Activated CD4-positive, alpha-beta T cell treated with anti-CD3 and anti-CD28 coated beads for 36 hours (primary cell): ENCODE results near the gene NAV3. TPM values are rescaled to one million over a fixed set of nuclear protein-coding genes. Genes with fewer than 3 reads are reported as not detected.

ENCODE experiments used
- ATAC-seq: fragments of 200-7000 bp; cut with Tn5 transposase; one replicate; pipeline ENCODE4 v1.10.0; 2021; ENCODE audit warnings: mild to moderate bottlenecking, moderate library complexity
- CTCF ChIA-PET: fragments of 350-600 bp; sonication (Branson Sonifier 250); formaldehyde crosslinking; loops from one replicate; lab custom pipeline; 2021; ENCODE audit warnings: antibody characterized with exemption; lab: Charles Lee
- POLR2A ChIA-PET: fragments of 350-600 bp; sonication (Branson Sonifier 250); formaldehyde crosslinking; loops from one replicate; lab custom pipeline; 2021; ENCODE audit warnings: antibody characterized with exemption, inconsistent platforms; lab: Charles Lee
- DNase-seq: peaks from one replicate; pipeline ENCODE4 v3.0.0-alpha.2; 2020
- H3K27ac Mint-ChIP-seq: one replicate; pipeline ENCODE4 v1.8.0; 2021; ENCODE audit warnings: mixed read lengths
- H3K27me3 Mint-ChIP-seq: one replicate; pipeline ENCODE4 v1.8.0; 2021; ENCODE audit warnings: mixed read lengths
- H3K36me3 Mint-ChIP-seq: one replicate; pipeline ENCODE4 v1.8.0; 2021; ENCODE audit warnings: low read depth, mixed read lengths
- H3K4me1 Mint-ChIP-seq: one replicate; pipeline ENCODE4 v1.8.0; 2021; ENCODE audit warnings: mixed read lengths
- H3K4me3 Mint-ChIP-seq: one replicate; pipeline ENCODE4 v1.8.0; 2021; ENCODE audit warnings: mild to moderate bottlenecking, moderate library complexity, mixed read lengths
- H3K9me3 Mint-ChIP-seq: one replicate; pipeline ENCODE4 v1.8.0; 2021; ENCODE audit warnings: low read depth, mixed read lengths
- intact Hi-C, 2 experiments: fragments of 100-400 bp; cut with DNase I in 1 of 2; cut with micrococcal nuclease in 1 of 2; formaldehyde crosslinking; loops; one replicate each; pipeline versions ENCODE4 v1.14.2 to v1.15.1; 2022 to 2024; cut with DNase I, micrococcal nuclease
- total RNA-seq, 2 experiments: library from RNA; stranded (reverse); gene quantifications; one replicate each; pipeline ENCODE4 v1.2.3, GENCODE V29; 2021

Gene NAV3
- total RNA-seq, 2 experiments from 2014 or later: not detected

DNA sequence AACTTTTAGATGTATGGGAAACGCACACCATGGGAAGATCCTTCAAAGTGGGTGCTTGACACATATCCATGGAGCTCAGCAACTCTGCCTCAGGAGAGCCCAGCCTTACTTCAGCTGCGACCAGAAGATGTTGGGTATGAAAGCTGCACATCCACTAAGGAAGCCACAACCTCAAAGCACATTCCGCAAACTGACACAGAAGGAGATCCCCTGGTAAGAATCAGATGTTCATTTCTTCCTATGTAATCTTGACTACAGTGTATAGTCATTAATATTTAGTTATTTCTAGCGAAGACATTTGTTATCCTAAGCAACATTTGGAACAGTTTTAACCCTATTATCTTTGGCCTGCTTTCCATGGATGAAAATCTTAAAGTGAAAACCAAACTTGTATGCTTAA lies 374.2 kb downstream of the NAV3 start:
- POLR2A ChIA-PET: no interaction called here

DNA sequence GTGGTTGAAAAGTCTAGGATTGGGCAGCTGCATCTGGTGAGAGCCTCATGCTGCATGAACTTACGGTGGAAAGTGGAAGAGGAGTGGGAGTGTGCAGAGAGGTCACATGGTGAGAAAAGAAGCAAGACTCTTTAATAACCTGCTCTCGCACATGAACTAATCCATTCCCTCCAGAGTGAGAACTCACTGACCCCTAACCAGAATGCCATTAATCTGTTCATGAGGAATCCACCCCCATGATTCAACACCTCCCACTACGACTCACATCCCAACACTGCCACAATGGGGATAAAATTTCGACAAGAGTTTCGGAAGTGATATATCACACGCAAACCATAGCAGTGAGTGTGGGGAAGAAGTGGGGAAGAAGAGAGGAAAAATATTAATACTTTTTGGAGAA lies 377.4 kb downstream of the NAV3 start:
- POLR2A ChIA-PET: no interaction called here
- no peak for DNase-seq

More for the DNA sequence above, 374.2 kb downstream of the NAV3 start:
- DNase-seq: no peak
- CTCF ChIA-PET: no interaction called here
- H3K4me3 Mint-ChIP-seq: no peak overlapping the region
- no peaks in the 10 kb centered on the region for H3K36me3 Mint-ChIP-seq
- no peaks in the 10 kb centered on the region for H3K4me1 Mint-ChIP-seq
- H3K9me3 Mint-ChIP-seq: peaks cover 2% of the 10 kb centered on the region
- no peaks in the 10 kb centered on the region for H3K27me3 Mint-ChIP-seq
- H3K27ac Mint-ChIP-seq: no peak overlapping the region
- no peak for ATAC-seq
- intact Hi-C loops: no loop called here

DNA sequence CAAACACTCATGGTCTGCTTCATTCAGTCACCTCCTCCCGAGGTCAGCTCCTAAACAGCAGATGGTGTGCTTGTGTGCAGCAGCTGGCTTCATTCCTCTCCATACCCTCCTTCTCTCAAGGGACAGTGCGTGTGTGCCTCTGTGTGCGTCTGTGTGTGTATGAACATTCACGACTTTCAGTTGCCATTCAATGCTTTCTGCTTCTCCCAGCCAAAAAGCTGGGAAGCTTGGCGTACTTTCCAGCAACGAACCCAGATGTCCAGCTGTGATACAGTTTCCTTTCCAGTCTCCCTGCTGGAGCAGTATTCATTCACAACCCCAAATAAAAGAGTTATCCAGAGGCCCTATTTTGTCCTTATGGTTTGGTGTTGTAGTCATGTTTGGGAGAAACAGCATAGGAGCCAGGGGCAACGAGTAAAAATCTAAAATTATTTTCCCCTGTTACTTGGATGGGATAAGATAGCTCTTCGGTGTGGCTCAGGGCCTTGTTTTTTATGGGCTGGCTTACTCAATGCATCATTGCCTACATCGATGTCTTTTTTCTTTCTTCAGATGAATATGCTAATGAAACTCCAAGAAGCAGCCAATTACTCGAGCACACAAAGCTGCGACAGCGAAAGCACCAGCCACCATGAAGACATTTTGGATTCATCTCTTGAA lies 379.3 kb downstream of the NAV3 start:
- H3K27ac Mint-ChIP-seq: no peak overlapping the region
- POLR2A ChIA-PET: interaction anchor here (0.6 kb wide), 1 partner anchor 970 kb away, joined by 3 read pairs; no protein-coding TSS in a partner anchor
- H3K4me3 Mint-ChIP-seq: no peak overlapping the region
- no peak for DNase-seq
- no peak for ATAC-seq
- H3K27me3 Mint-ChIP-seq: no peaks in the 10 kb centered on the region
- intact Hi-C loops: no loop called here
- no peaks in the 10 kb centered on the region for H3K36me3 Mint-ChIP-seq
- CTCF ChIA-PET: interaction anchor here (0.6 kb wide), 1 partner anchor 8 kb away, joined by 3 read pairs; no protein-coding TSS in a partner anchor
- H3K9me3 Mint-ChIP-seq: no peaks in the 10 kb centered on the region
- H3K4me1 Mint-ChIP-seq: no peaks in the 10 kb centered on the region

More for the DNA sequence above, 377.4 kb downstream of the NAV3 start:
- CTCF ChIA-PET: no interaction called here
- no peaks in the 10 kb centered on the region for H3K36me3 Mint-ChIP-seq
- no peaks in the 10 kb centered on the region for H3K27me3 Mint-ChIP-seq
- intact Hi-C loops: no loop called here
- H3K4me1 Mint-ChIP-seq: no peaks in the 10 kb centered on the region
- no peak overlapping the region for H3K27ac Mint-ChIP-seq
- no peaks in the 10 kb centered on the region for H3K9me3 Mint-ChIP-seq
- ATAC-seq: no peak
- H3K4me3 Mint-ChIP-seq: no peak overlapping the region

DNA sequence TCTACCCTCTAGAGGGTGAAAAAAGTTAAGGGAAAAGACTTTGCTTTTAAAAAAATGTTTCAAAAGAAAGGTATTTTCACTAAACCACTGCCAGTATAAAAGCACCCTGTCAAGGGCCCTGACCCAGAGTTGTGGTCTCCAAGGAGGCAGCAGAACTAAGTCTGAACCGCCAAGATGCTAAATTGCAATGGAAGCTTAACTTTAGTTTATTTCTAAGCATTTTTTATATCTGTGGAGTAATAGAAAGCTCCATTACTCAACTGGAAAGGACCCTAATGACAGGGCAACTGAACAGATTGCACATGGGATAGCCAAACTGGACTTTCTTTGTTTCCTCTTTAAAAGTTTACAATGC lies 379.8 kb downstream of the NAV3 start:
- intact Hi-C loops: no loop called here
- Mint-ChIP-seq H3K4me3 (no peak overlapping the region), H3K4me1 (no peaks in the 10 kb centered on the region), H3K9me3 (no peaks in the 10 kb centered on the region), H3K27ac (no peak overlapping the region), H3K27me3 (no peaks in the 10 kb centered on the region), H3K36me3 (no peaks in the 10 kb centered on the region)
- ATAC-seq (no peak), DNase-seq (no peak)
- POLR2A ChIA-PET: interaction anchor here (0.6 kb wide), 1 partner anchor 970 kb away, joined by 3 read pairs; no protein-coding TSS in a partner anchor
- CTCF ChIA-PET: no interaction called here

DNA sequence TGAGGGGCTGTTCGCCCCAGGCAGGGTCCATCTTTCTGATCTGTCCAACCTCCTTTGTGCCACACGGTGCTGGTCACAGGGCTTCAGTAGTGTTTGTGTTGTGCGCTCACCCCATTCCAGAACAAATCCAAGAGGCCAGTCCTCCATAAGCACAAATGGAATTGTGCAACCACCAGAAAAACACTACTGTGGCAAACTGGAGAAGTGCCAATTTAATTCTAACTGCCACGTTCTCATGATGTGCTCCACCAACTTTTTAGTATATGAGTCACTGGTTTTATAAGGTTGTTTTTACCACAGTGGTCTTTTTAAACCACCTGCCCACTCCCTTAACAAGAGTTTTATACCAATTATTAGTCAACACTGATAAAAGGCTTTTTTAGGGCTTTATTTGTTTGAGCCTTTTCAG lies 380.2 kb downstream of the NAV3 start:
- DNase-seq (no peak), ATAC-seq (no peak)
- intact Hi-C loops: no loop called here
- ChIA-PET POLR2A (interaction anchor here (0.6 kb wide), 1 partner anchor 969 kb away, joined by 3 read pairs; no protein-coding TSS in a partner anchor), CTCF (no interaction called here)
- no peaks in the 10 kb centered on the region for H3K4me1 Mint-ChIP-seq
- no peak overlapping the region for H3K27ac Mint-ChIP-seq
- H3K9me3 Mint-ChIP-seq: no peaks in the 10 kb centered on the region
- H3K4me3 Mint-ChIP-seq: no peak overlapping the region
- H3K27me3 Mint-ChIP-seq: no peaks in the 10 kb centered on the region
- no peaks in the 10 kb centered on the region for H3K36me3 Mint-ChIP-seq

DNA sequence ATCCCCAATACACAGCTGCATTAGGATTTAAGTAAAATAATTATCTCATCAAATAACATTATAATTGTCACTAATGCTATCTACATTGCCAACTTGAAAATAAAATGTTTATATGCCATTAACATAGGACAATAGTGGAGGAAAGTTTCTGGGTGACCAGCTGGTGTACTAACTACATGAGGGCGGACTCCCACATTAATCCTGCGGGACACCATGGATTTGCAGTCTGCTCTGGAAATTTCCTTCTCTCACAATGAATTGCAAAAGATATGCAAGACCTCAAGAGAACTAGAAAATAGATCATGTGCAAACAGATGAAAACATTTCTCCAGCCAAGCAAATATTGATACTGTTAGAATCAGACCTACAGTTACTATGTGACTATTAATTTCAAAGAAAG lies 390.1 kb downstream of the NAV3 start:
- CTCF ChIA-PET: no interaction called here
- Mint-ChIP-seq H3K36me3 (no peaks in the 10 kb centered on the region), H3K4me3 (no peak overlapping the region), H3K4me1 (no peaks in the 10 kb centered on the region), H3K9me3 (peaks cover 2% of the 10 kb centered on the region), H3K27me3 (no peaks in the 10 kb centered on the region), H3K27ac (no peak overlapping the region)
- no peak for ATAC-seq
- POLR2A ChIA-PET: no interaction called here
- intact Hi-C loops: no loop called here
- DNase-seq: no peak

DNA sequence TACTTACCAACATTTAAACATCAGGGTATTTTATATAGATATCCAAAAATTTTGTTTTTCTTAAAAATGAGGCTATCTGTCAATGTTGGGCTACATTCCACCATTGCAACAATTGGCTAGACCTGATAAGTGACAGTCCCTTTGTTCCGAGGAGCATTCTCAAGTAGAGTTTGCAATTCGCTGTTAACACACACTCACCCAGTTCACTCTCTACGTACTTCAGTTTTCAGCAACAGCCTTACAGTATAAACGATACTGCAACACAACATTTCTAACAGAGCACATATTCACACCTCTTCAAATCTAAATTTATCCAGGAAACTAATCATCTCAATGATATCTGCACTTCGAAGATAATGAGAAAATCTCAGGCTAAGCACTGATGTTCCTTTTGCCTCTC lies 393.5 kb downstream of the NAV3 start:
- Mint-ChIP-seq H3K4me3 (no peak overlapping the region), H3K9me3 (peaks cover 2% of the 10 kb centered on the region), H3K27ac (no peak overlapping the region), H3K27me3 (no peaks in the 10 kb centered on the region), H3K4me1 (peaks cover 3% of the 10 kb centered on the region), H3K36me3 (no peaks in the 10 kb centered on the region)
- intact Hi-C loops: no loop called here
- ChIA-PET POLR2A (no interaction called here), CTCF (no interaction called here)
- ATAC-seq (no peak), DNase-seq (no peak)

DNA sequence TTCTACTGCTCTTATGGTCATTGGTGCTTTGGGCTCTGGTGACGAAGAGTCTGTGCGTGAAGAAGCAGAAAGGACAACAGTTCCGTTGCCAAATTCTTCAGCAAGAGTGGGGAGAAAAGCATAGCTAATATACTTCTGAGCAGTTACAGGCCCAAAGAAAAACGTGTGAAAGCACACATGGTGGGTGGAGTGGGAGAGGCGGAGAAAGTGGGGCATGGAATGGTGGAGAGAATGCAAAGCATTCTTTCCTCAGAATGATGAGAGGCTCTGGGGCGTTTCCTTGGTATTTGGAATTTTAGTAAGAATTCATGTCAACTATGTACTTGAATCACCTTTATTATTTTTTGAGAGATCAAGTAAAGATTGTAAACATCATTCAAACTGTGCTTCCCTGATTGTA lies 396.1 kb downstream of the NAV3 start:
- H3K36me3 Mint-ChIP-seq: no peaks in the 10 kb centered on the region
- H3K9me3 Mint-ChIP-seq: peaks cover 2% of the 10 kb centered on the region
- H3K4me1 Mint-ChIP-seq: peaks cover 11% of the 10 kb centered on the region
- ChIA-PET POLR2A (no interaction called here), CTCF (no interaction called here)
- H3K27me3 Mint-ChIP-seq: no peaks in the 10 kb centered on the region
- no peak for DNase-seq
- no peak for ATAC-seq
- intact Hi-C loops: no loop called here
- no peak overlapping the region for H3K27ac Mint-ChIP-seq
- H3K4me3 Mint-ChIP-seq: no peak overlapping the region

DNA sequence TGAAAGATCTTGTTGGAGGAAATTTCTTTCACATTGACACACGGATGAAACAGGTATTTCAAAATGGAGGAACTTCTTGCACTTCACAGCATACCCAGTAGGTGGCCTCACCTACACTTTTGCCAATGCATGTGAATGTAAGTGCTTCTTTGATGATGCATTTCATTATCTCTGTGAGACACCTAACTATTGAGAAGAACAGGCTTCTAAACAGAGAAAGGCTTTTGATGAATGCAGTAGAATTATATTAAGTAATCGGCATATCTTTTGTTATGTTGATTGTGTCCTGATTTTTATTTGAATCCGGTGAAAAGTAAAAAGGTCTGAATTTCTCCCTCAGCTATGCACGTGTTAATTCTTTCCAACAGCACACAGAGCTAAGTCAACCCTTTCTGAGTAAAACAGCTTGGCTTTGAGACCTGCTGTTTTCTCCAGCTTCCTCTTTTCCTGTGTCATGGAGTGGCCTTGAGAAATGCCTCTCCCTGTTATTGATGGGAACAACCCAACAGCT lies 399.0 kb downstream of the NAV3 start:
- H3K4me3 Mint-ChIP-seq: no peak overlapping the region
- H3K27me3 Mint-ChIP-seq: no peaks in the 10 kb centered on the region
- no peaks in the 10 kb centered on the region for H3K9me3 Mint-ChIP-seq
- no peaks in the 10 kb centered on the region for H3K36me3 Mint-ChIP-seq
- H3K27ac Mint-ChIP-seq: no peak overlapping the region
- intact Hi-C loops: no loop called here
- DNase-seq (peak; percentile 61), ATAC-seq (peak; percentile 66)
- ChIA-PET CTCF (interaction anchor here (0.6 to 0.7 kb wide), 2 partner anchors 142 to 340 kb away, joined by 3 to 5 read pairs; no protein-coding TSS in a partner anchor), POLR2A (no interaction called here)
- H3K4me1 Mint-ChIP-seq: peaks cover 11% of the 10 kb centered on the region

DNA sequence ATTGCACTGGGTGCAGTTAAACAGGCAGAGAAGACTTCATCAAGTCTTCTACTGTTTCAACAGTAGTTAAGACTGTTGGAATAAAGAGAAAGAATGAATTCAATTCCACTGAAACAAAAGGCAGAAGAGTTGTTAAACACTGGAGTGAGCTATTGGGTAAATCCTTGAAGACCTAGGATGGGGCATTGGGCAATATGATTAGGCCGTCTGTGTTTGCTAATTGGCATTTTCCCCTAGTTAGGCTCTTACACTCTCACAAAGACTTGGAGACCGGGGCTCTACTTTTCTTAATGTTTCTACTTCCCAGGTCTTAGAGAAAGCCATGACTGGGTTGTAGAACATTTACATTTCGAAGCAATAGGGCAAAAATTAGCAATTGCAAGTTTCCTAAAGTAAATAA lies 402.1 kb downstream of the NAV3 start:
- CTCF ChIA-PET: no interaction called here
- POLR2A ChIA-PET: no interaction called here
- H3K4me3 Mint-ChIP-seq: no peak overlapping the region
- no peak overlapping the region for H3K27ac Mint-ChIP-seq
- H3K36me3 Mint-ChIP-seq: no peaks in the 10 kb centered on the region
- ATAC-seq: no peak
- H3K9me3 Mint-ChIP-seq: no peaks in the 10 kb centered on the region
- H3K27me3 Mint-ChIP-seq: no peaks in the 10 kb centered on the region
- peaks cover 11% of the 10 kb centered on the region for H3K4me1 Mint-ChIP-seq
- intact Hi-C loops: no loop called here
- no peak for DNase-seq

DNA sequence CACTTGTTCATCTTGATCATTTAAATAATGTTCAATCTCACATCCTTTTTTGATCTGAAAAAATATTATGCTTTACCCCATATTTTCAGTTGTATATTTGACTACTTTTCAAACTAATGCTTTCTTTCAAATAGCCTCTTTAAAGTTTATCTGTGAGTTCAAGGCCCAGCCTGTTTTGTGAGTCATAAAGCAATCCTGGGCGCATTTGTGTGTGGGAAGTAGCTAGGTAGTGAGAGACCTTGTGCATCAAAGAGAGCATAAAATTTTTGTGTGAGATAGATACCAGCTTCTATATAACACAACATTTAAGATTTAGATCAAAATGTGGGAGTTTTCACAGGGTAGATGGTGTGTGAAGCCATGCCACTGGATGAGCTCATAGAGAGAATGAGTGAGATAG lies 405.6 kb downstream of the NAV3 start:
- ChIA-PET POLR2A (no interaction called here), CTCF (no interaction called here)
- H3K9me3 Mint-ChIP-seq: no peaks in the 10 kb centered on the region
- no peak for DNase-seq
- intact Hi-C loops: no loop called here
- H3K4me1 Mint-ChIP-seq: no peaks in the 10 kb centered on the region
- no peak for ATAC-seq
- no peak overlapping the region for H3K4me3 Mint-ChIP-seq
- no peaks in the 10 kb centered on the region for H3K36me3 Mint-ChIP-seq
- H3K27me3 Mint-ChIP-seq: no peaks in the 10 kb centered on the region
- H3K27ac Mint-ChIP-seq: no peak overlapping the region

DNA sequence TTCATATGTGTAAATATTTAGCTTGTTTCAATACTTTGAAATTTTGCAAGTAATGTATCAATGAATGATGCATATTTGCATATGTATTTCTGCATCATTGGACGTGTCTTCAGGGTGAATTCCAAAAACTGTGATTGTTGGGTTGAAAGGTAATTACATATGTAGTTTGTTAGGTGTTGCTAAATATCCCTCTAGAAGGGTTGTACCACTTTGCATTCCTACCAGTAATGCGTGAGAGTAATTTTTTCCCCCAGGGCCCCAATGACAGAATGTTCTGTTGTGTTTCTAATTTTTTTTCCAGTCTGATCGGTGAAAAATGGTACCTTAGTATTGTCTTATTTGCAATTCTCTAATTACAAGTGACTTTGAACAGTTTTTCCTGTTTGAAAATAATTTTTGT lies 408.9 kb downstream of the NAV3 start:
- Mint-ChIP-seq H3K4me1 (no peaks in the 10 kb centered on the region), H3K27ac (no peak overlapping the region), H3K9me3 (no peaks in the 10 kb centered on the region), H3K4me3 (no peak overlapping the region), H3K27me3 (no peaks in the 10 kb centered on the region), H3K36me3 (no peaks in the 10 kb centered on the region)
- no peak for ATAC-seq
- intact Hi-C loops: no loop called here
- ChIA-PET CTCF (no interaction called here), POLR2A (no interaction called here)
- no peak for DNase-seq
